SK-N-SH (cell line): ENCODE results near the gene ELF5.
A peak's percentile ranks its signal among the peaks of the same experiment; 100 is the strongest.

Source experiments
- CHD2 ChIP-seq: fragments of 150-350 bp; IDR thresholded peaks from 2 replicates; pipeline ENCODE4 v1.6.1; 2018; ENCODE audit warnings: low read length; ENCODE audit not compliant: partially characterized antibody
- CTCF ChIP-seq: fragments of 200-600 bp; sonication (generic); IDR thresholded peaks from 2 replicates; pipeline ENCODE4 v1.6.1; 2017; ENCODE audit warnings: antibody characterized with exemption, mild to moderate bottlenecking, moderate library complexity
- EP300 ChIP-seq, 2 experiments: IDR thresholded peaks; 2 replicates each; pipeline versions ENCODE4 v1.4.0 to v1.6.1; 2012; ENCODE audit warnings: borderline replicate concordance in 1 of 2, low read depth in 1 of 2, low read length in 1 of 2
- MAX ChIP-seq: IDR thresholded peaks from 2 replicates; pipeline ENCODE4 v1.4.0; 2012; ENCODE audit warnings: low read depth
- MEF2A ChIP-seq: IDR thresholded peaks from 2 replicates; pipeline ENCODE4 v1.4.0; 2012; ENCODE audit warnings: low read depth, borderline replicate concordance
- MXI1 ChIP-seq: IDR thresholded peaks from 2 replicates; pipeline ENCODE4 v1.6.1; 2012; ENCODE audit warnings: mild to moderate bottlenecking, low read depth, low read length, improper control_type of control experiment
- NFIC ChIP-seq: IDR thresholded peaks from 2 replicates; pipeline ENCODE4 v1.4.0; 2012; ENCODE audit warnings: borderline replicate concordance
- NRF1 ChIP-seq: IDR thresholded peaks from 2 replicates; pipeline ENCODE4 v1.6.1; 2012; ENCODE audit warnings: low read depth, mild to moderate bottlenecking, low read length
- POLR2AphosphoS5 ChIP-seq: IDR thresholded peaks from 2 replicates; pipeline ENCODE4 v1.6.1; 2012; ENCODE audit warnings: low read depth, low read length
- SIN3A ChIP-seq: IDR thresholded peaks from 2 replicates; pipeline ENCODE4 v1.6.1; 2012; ENCODE audit warnings: low read depth, mild to moderate bottlenecking, low read length, moderate library complexity, borderline replicate concordance
- TF ChIP-seq, protein P1 (sequence below): IDR thresholded peaks from 2 replicates; pipeline ENCODE4 v1.4.0; 2012; ENCODE audit warnings: low read depth, borderline replicate concordance

DNA sequence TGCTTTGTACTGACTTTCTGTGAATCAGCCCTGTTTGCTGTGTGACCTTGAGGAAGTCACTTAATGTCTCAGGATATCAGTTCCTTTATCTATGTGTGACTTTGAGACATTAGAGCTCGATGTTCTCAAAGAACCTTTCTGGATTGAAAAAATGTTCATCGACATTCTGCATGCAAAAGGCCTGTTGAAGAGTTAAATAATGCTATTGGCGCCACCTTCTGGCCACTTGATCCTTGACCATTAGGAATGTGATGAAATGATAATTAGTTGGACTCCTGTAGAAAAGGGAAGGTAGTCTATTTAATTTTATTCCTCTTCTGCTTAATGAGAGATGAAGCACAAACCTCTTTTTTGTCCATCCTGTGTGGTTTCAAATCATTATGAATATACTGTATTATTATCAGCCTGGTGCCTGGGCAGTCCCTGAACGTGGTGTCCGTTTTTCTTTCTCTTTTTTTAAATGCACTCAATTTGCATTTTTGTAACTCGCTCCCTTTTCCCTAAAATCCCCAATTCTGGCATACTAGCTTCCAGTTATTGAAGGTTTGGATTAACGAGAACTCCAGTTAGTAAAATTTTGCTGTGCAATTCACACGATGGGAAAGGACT lies 20.7 kb downstream of the ELF5 start:
- TF ChIP-seq, protein P1, sequence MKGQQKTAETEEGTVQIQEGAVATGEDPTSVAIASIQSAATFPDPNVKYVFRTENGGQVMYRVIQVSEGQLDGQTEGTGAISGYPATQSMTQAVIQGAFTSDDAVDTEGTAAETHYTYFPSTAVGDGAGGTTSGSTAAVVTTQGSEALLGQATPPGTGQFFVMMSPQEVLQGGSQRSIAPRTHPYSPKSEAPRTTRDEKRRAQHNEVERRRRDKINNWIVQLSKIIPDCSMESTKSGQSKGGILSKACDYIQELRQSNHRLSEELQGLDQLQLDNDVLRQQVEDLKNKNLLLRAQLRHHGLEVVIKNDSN, result no peak
- TF ChIP-seq NFIC (no peak), MAX (no peak), CTCF (peak; percentile 89), MXI1 (no peak), SIN3A (no peak), MEF2A (no peak), NRF1 (no peak), EP300 (IDR thresholded peaks at IDR 0.05; ENCODE audit: borderline replicate concordance in 1 of 2, low read depth in 1 of 2, low read length in 1 of 2) (no peak), POLR2AphosphoS5 (no peak), CHD2 (no peak)
